Measurements from ENCODE around the gene NAPSA.
A peak's percentile ranks its signal among the peaks of the same experiment; 100 is the strongest.

NAPSA gene

GRCh38 chr19:50359328-50359818 lies 6.1 kb downstream of the NAPSA start:
- Histone ChIP-seq H3K36me3 (ENCODE audit: control insufficient read depth in 1 of 2, insufficient read depth in 2 of 2, low read length in 2 of 2) (peaks cover 10 to 12% of the 10 kb centered on the region in 2 experiments), H4K12ac (ENCODE audit: low read depth, low read length) (no peak overlapping the region), H2AK5ac (ENCODE audit: low read length) (no peak overlapping the region), H3K4me1 (ENCODE audit: control insufficient read depth in 1 of 2, insufficient read depth in 2 of 2, low read length in 2 of 2) (no peaks in the 10 kb centered on the region), H3K79me2 (ENCODE audit: control insufficient read depth, insufficient read depth, low read length, poor library complexity) (no peaks in the 10 kb centered on the region), H4K8ac (ENCODE audit: low read depth, low read length) (no peak overlapping the region), H3K23ac (ENCODE audit: low read length) (no peak overlapping the region), H3K27ac (ENCODE audit: low read depth, low read length) (no peak overlapping the region), H2AFZ (ENCODE audit: insufficient read depth, low read length, poor library complexity) (no peak overlapping the region), H3K4ac (ENCODE audit: low read depth, low read length) (no peak overlapping the region), H3K9me3 (ENCODE audit: insufficient read depth, low read depth, low read length) (peaks cover 2% of the 10 kb centered on the region), H3K79me1 (ENCODE audit: low read length) (no peaks in the 10 kb centered on the region), H3K27me3 (ENCODE audit: insufficient read depth, low read length) (no peaks in the 10 kb centered on the region), H2BK120ac (ENCODE audit: insufficient read depth, low read length, poor library complexity) (no peak overlapping the region), H3K14ac (ENCODE audit: low read length) (no peak overlapping the region), H3K18ac (ENCODE audit: low read length) (no peak overlapping the region), H3K4me2 (ENCODE audit: low read length) (no peak overlapping the region), H3K4me3 (ENCODE audit: low read depth, low read length) (no peak overlapping the region), H2BK12ac (ENCODE audit: low read length) (no peak overlapping the region), H3K9ac (ENCODE audit: low read length) (no peak overlapping the region), H4K91ac (ENCODE audit: low read depth, low read length) (no peak overlapping the region), H2BK5ac (ENCODE audit: low read depth, low read length, poor library complexity) (no peak overlapping the region)
- no peak for DNase-seq
- WGBS (ENCODE audit: extremely low coverage, insufficient coverage, insufficient read length), result no CpG with 5 or more reads among the region's 11 CpGs

GRCh38 chr19:50358483-50359327 lies 6.7 kb downstream of the NAPSA start:
- no peak overlapping the region for H2BK12ac ChIP-seq (ENCODE audit: low read length)
- no peak overlapping the region for H2BK120ac ChIP-seq (ENCODE audit: insufficient read depth, low read length, poor library complexity)
- no peaks in the 10 kb centered on the region for H3K4me1 ChIP-seq (ENCODE audit: control insufficient read depth in 1 of 2, insufficient read depth in 2 of 2, low read length in 2 of 2)
- DNase-seq, result peak; percentile 84 to 94
- H3K4ac ChIP-seq (ENCODE audit: low read depth, low read length), result no peak overlapping the region
- H3K79me1 ChIP-seq (ENCODE audit: low read length), result no peaks in the 10 kb centered on the region
- no peak overlapping the region for H2BK5ac ChIP-seq (ENCODE audit: low read depth, low read length, poor library complexity)
- no peak overlapping the region for H3K27ac ChIP-seq (ENCODE audit: low read depth, low read length)
- no CpG with 5 or more reads among the region's 54 CpGs for WGBS (ENCODE audit: extremely low coverage, insufficient coverage, insufficient read length)
- H3K14ac ChIP-seq (ENCODE audit: low read length), result no peak overlapping the region
- H3K23ac ChIP-seq (ENCODE audit: low read length), result no peak overlapping the region
- no peak overlapping the region for H4K91ac ChIP-seq (ENCODE audit: low read depth, low read length)
- H3K36me3 ChIP-seq (ENCODE audit: control insufficient read depth in 1 of 2, insufficient read depth in 2 of 2, low read length in 2 of 2), result peaks cover 10 to 12% of the 10 kb centered on the region in 2 experiments
- H2AK5ac ChIP-seq (ENCODE audit: low read length), result no peak overlapping the region
- no peaks in the 10 kb centered on the region for H3K79me2 ChIP-seq (ENCODE audit: control insufficient read depth, insufficient read depth, low read length, poor library complexity)
- H3K9me3 ChIP-seq (ENCODE audit: insufficient read depth, low read depth, low read length), result peaks cover 2% of the 10 kb centered on the region
- H4K12ac ChIP-seq (ENCODE audit: low read depth, low read length), result no peak overlapping the region
- H4K8ac ChIP-seq (ENCODE audit: low read depth, low read length), result no peak overlapping the region
- no peak overlapping the region for H3K18ac ChIP-seq (ENCODE audit: low read length)
- no peak overlapping the region for H3K9ac ChIP-seq (ENCODE audit: low read length)
- H3K4me2 ChIP-seq (ENCODE audit: low read length), result no peak overlapping the region
- no peak overlapping the region for H2AFZ ChIP-seq (ENCODE audit: insufficient read depth, low read length, poor library complexity)
- no peaks in the 10 kb centered on the region for H3K27me3 ChIP-seq (ENCODE audit: insufficient read depth, low read length)
- no peak overlapping the region for H3K4me3 ChIP-seq (ENCODE audit: low read depth, low read length)

- Histone ChIP-seq H2BK12ac (ENCODE audit: low read length) (no peak overlapping the region), H4K8ac (ENCODE audit: low read depth, low read length) (no peak overlapping the region), H2AK5ac (ENCODE audit: low read length) (no peak overlapping the region), H3K4me2 (ENCODE audit: low read length) (no peak overlapping the region), H3K79me2 (ENCODE audit: control insufficient read depth, insufficient read depth, low read length, poor library complexity) (no peaks in the 10 kb centered on the region), H3K27me3 (ENCODE audit: insufficient read depth, low read length) (no peaks in the 10 kb centered on the region), H3K27ac (ENCODE audit: low read depth, low read length) (no peak overlapping the region), H2AFZ (ENCODE audit: insufficient read depth, low read length, poor library complexity) (no peak overlapping the region), H3K4me1 (ENCODE audit: control insufficient read depth in 1 of 2, insufficient read depth in 2 of 2, low read length in 2 of 2) (no peaks in the 10 kb centered on the region), H3K14ac (ENCODE audit: low read length) (no peak overlapping the region), H4K91ac (ENCODE audit: low read depth, low read length) (no peak overlapping the region), H3K9ac (ENCODE audit: low read length) (no peak overlapping the region), H2BK5ac (ENCODE audit: low read depth, low read length, poor library complexity) (no peak overlapping the region), H3K4me3 (ENCODE audit: low read depth, low read length) (no peak overlapping the region), H3K79me1 (ENCODE audit: low read length) (no peaks in the 10 kb centered on the region), H3K18ac (ENCODE audit: low read length) (no peak overlapping the region), H2BK120ac (ENCODE audit: insufficient read depth, low read length, poor library complexity) (no peak overlapping the region), H4K12ac (ENCODE audit: low read depth, low read length) (no peak overlapping the region), H3K36me3 (ENCODE audit: control insufficient read depth in 1 of 2, insufficient read depth in 2 of 2, low read length in 2 of 2) (peaks cover 10 to 13% of the 10 kb centered on the region in 2 experiments), H3K9me3 (ENCODE audit: insufficient read depth, low read depth, low read length) (peaks cover 2% of the 10 kb centered on the region), H3K23ac (ENCODE audit: low read length) (no peak overlapping the region), H3K4ac (ENCODE audit: low read depth, low read length) (no peak overlapping the region)
- no CpG with 5 or more reads among the region's 54 CpGs for WGBS (ENCODE audit: extremely low coverage, insufficient coverage, insufficient read length)
- peak; percentile 82 to 88 for DNase-seq
These were observed 8.0 kb downstream of the NAPSA start for GRCh38 chr19:50357178-50358100.

- H3K9ac ChIP-seq (ENCODE audit: low read length), result no peak overlapping the region
- no peak overlapping the region for H2BK12ac ChIP-seq (ENCODE audit: low read length)
- H2AK5ac ChIP-seq (ENCODE audit: low read length), result no peak overlapping the region
- H2BK120ac ChIP-seq (ENCODE audit: insufficient read depth, low read length, poor library complexity), result no peak overlapping the region
- no peaks in the 10 kb centered on the region for H3K4me1 ChIP-seq (ENCODE audit: control insufficient read depth in 1 of 2, insufficient read depth in 2 of 2, low read length in 2 of 2)
- peaks cover 10 to 13% of the 10 kb centered on the region in 2 experiments for H3K36me3 ChIP-seq (ENCODE audit: control insufficient read depth in 1 of 2, insufficient read depth in 2 of 2, low read length in 2 of 2)
- H2BK5ac ChIP-seq (ENCODE audit: low read depth, low read length, poor library complexity), result no peak overlapping the region
- no peak overlapping the region for H2AFZ ChIP-seq (ENCODE audit: insufficient read depth, low read length, poor library complexity)
- no peak overlapping the region for H3K18ac ChIP-seq (ENCODE audit: low read length)
- no CpG with 5 or more reads among the region's 13 CpGs for WGBS (ENCODE audit: extremely low coverage, insufficient coverage, insufficient read length)
- H4K8ac ChIP-seq (ENCODE audit: low read depth, low read length), result no peak overlapping the region
- no peak for DNase-seq
- peaks cover 2% of the 10 kb centered on the region for H3K9me3 ChIP-seq (ENCODE audit: insufficient read depth, low read depth, low read length)
- no peak overlapping the region for H3K27ac ChIP-seq (ENCODE audit: low read depth, low read length)
- H3K4me3 ChIP-seq (ENCODE audit: low read depth, low read length), result no peak overlapping the region
- no peaks in the 10 kb centered on the region for H3K27me3 ChIP-seq (ENCODE audit: insufficient read depth, low read length)
- no peak overlapping the region for H4K12ac ChIP-seq (ENCODE audit: low read depth, low read length)
- no peak overlapping the region for H3K23ac ChIP-seq (ENCODE audit: low read length)
- H3K4ac ChIP-seq (ENCODE audit: low read depth, low read length), result no peak overlapping the region
- no peaks in the 10 kb centered on the region for H3K79me1 ChIP-seq (ENCODE audit: low read length)
- H3K79me2 ChIP-seq (ENCODE audit: control insufficient read depth, insufficient read depth, low read length, poor library complexity), result no peaks in the 10 kb centered on the region
- no peak overlapping the region for H3K14ac ChIP-seq (ENCODE audit: low read length)
- H3K4me2 ChIP-seq (ENCODE audit: low read length), result no peak overlapping the region
- no peak overlapping the region for H4K91ac ChIP-seq (ENCODE audit: low read depth, low read length)
These were observed 8.7 kb downstream of the NAPSA start for GRCh38 chr19:50356691-50357177.

All from trophoblast cell (in vitro differentiated cells and primary cell).